ENCODE results near the gene FAT1.

DNA sequence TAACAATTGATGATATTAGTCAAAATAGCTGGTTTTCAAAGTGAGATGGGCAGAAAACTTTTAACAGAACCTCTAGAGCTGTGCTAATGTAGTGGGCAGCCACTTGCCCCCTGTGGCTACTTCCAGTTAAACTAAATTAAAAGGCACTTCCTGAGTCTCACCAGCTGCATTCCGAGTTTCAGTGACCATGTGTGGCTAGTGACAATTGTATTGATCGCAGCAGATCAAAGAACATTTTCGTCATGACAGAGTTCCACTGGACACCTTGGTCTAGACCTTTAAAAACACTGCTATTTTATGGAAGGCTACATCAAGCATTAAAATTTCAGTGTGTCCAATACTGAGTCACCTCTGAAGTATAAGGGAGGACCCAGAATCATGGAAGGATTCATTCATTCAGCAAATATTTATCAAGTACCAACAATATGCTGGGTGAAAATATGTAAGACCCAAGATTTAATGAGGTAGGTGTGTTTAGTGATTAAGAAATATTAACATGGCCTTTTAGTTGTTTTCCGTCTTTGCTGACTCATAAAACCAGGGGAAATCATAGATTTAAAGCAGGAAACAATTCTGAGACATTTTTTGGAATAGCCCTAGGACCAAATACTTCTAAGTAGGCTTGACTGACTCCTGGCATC is 5.1 kb upstream of the FAT1 start:
- TF ChIP-seq, protein P1, sequence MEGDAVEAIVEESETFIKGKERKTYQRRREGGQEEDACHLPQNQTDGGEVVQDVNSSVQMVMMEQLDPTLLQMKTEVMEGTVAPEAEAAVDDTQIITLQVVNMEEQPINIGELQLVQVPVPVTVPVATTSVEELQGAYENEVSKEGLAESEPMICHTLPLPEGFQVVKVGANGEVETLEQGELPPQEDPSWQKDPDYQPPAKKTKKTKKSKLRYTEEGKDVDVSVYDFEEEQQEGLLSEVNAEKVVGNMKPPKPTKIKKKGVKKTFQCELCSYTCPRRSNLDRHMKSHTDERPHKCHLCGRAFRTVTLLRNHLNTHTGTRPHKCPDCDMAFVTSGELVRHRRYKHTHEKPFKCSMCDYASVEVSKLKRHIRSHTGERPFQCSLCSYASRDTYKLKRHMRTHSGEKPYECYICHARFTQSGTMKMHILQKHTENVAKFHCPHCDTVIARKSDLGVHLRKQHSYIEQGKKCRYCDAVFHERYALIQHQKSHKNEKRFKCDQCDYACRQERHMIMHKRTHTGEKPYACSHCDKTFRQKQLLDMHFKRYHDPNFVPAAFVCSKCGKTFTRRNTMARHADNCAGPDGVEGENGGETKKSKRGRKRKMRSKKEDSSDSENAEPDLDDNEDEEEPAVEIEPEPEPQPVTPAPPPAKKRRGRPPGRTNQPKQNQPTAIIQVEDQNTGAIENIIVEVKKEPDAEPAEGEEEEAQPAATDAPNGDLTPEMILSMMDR (IDR thresholded peaks at IDR 0.05) = no peak
- no peak for TF ChIP-seq POLR2A (IDR thresholded peaks at IDR 0.05)

Data from esophagus squamous epithelium (tissue), 4 donors.